SK-N-MC (cell line): ENCODE measurements around the gene SH3D21.

ENCODE experiments used
- EZH2 ChIP-seq: fragments of 200-600 bp; sonication (generic); IDR thresholded peaks from one replicate; pipeline ENCODE4 v1.6.1; 2017; ENCODE audit warnings: antibody characterized with exemption
- POLR2AphosphoS5 ChIP-seq: IDR thresholded peaks from 2 replicates; pipeline ENCODE4 v1.6.1; 2012; ENCODE audit warnings: mild to moderate bottlenecking, low read depth, low read length, borderline replicate concordance

DNA sequence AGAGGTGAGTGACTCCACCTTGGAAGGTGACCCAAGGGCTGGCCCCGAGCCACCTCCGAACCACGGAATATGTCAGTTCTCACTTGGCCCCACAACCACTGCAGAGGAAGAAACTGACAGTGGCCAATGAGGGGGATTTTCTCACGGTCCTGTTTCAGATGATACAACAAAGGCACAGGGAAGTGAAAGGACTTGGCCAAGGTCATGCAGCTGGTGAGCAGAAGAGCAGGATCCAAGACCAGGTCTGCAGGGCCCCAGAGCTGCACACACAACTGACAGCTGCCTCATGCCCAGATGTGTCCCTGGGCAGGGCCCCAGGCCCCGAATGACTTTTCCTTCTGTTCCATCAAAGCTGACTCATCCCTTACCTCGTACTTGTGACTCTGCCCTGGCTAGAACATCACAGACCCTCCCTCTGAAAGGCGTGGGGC lies 43.1 kb downstream of the SH3D21 start:
- TF ChIP-seq POLR2AphosphoS5 (no peak), EZH2 (no peak)
